HG03565 (cell line): ENCODE measurements around the gene RNMT.
A peak's percentile ranks its signal among the peaks of the same experiment; 100 is the strongest.

Experiments used
- ATAC-seq: cut with Tn5 transposase; IDR thresholded peaks from one replicate; pipeline ENCODE4 v1.9.1; 2021; ENCODE audit warnings: mild to moderate bottlenecking, moderate library complexity; ENCODE audit not compliant: unreplicated experiment

The RNMT gene

DNA sequence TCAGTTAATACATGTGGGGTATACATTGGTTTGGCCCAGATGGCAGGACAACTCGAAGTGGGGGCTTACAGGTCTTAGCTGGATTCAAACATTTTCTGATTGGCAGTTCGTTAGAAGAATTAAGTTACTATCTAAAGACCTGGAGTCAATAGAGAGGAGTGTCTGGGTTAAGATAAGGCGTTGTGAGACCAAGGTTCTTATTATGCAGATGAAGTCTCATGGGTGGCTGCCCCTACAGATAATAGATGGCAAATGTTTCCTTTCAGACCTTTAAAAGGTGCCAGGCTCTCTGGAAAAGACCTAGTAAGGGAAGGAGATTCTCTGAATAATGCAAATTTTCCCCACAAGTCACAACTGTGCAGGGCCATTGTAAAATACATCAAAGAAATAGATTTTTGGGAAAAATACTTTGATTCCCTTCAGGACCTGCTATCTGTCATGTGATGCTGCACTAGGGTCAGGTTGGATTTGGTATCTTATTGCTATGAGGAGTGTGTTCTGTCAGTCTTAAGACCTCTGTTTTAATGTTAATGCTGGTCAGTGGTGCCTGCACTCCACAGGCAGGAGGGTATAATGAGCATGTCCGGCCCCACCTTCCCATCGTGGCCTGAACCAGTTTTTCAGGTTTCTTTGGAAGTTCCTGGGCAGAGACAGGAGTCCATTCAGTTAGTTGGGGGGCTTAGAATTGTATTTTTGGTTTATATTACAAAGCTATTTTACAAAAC lies 83.2 kb downstream of the RNMT start:
- no peak for ATAC-seq

GRCh38 chr18:13810950-13811485 lies 84.5 kb downstream of the RNMT start:
- no peak for ATAC-seq

DNA sequence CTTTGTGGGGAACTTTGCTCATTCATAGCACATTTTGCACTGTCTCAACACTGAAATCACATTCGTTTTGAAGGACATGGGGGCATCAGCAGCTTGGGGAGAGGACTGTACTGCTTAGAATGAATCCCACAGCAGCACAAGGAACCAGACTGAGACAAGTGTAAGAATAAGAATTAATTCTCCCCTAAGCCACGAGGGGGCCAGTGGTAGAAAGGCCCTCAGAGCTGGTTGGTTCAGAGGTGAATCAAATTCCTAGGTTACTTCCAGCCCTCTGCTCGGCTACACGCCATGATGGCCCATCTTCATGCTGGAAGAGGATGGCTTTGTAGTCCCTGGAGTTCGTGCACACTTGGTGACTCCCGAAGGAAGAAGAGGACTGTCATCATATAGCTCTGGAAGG lies 85.5 kb downstream of the RNMT start:
- no peak for ATAC-seq

- ATAC-seq = peak; percentile 64
Observed at GRCh38 chr18:13813271-13813849, 86.9 kb downstream of the RNMT start.
